Measurements from ENCODE around the gene ADAMTS13.
A peak's percentile ranks its signal among the peaks of the same experiment; 100 is the strongest.

Gene ADAMTS13

GRCh38 chr9:133472277-133472645 is 50.1 kb downstream of the ADAMTS13 start:
- DNase-seq (ENCODE audit: low read depth in 2 of 2) = no peak

GRCh38 chr9:133472753-133473378 is 50.7 kb downstream of the ADAMTS13 start:
- no peak for DNase-seq (ENCODE audit: low read depth in 2 of 2)

GRCh38 chr9:133473743-133474142 is 51.6 kb downstream of the ADAMTS13 start:
- DNase-seq (ENCODE audit: low read depth in 2 of 2) = no peak

DNA sequence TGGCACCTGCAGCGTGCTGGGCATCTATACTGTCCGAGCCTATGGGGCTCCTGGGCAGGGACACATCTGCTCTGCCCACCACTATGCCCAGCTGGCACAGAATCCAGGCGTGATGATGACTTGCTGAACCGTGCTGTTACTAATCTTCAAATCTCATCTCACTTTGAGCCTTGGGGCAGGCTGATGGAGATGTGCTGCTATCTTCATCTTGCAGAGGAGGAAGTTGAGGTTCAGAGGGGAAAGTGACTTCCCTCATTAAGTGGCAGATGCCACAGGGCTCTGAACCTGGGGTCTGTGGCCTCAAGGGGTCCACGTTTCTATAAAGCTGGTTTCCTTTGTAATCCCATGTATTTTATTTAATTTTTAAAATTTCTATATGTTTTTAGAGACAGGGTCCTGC is 52.0 kb downstream of the ADAMTS13 start:
- no peak for DNase-seq (ENCODE audit: low read depth in 2 of 2)

DNA sequence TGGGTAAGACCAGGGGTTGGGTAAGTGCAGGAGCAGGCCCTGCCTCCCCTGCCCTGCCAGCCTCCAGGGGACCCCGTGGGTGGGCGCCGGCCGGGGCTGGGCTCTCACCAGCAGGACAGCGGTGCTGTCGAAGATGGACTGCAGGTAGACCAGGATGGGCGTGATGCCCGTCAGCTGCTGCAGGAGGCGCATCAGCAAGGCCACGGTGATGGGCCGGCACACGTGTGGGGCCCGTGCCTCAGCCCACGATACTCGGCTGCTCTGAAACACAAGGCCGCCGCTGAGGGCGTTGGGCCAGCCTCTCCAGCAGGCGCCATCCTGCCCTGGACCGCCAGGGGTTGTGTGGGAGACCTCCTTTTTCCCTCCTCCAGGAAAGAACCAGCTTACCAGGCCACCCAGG is 52.7 kb downstream of the ADAMTS13 start:
- no peak for DNase-seq (ENCODE audit: low read depth in 2 of 2)

- DNase-seq (ENCODE audit: low read depth in 2 of 2) = no peak
Observed at GRCh38 chr9:133475292-133476012, 53.3 kb downstream of the ADAMTS13 start.

DNA sequence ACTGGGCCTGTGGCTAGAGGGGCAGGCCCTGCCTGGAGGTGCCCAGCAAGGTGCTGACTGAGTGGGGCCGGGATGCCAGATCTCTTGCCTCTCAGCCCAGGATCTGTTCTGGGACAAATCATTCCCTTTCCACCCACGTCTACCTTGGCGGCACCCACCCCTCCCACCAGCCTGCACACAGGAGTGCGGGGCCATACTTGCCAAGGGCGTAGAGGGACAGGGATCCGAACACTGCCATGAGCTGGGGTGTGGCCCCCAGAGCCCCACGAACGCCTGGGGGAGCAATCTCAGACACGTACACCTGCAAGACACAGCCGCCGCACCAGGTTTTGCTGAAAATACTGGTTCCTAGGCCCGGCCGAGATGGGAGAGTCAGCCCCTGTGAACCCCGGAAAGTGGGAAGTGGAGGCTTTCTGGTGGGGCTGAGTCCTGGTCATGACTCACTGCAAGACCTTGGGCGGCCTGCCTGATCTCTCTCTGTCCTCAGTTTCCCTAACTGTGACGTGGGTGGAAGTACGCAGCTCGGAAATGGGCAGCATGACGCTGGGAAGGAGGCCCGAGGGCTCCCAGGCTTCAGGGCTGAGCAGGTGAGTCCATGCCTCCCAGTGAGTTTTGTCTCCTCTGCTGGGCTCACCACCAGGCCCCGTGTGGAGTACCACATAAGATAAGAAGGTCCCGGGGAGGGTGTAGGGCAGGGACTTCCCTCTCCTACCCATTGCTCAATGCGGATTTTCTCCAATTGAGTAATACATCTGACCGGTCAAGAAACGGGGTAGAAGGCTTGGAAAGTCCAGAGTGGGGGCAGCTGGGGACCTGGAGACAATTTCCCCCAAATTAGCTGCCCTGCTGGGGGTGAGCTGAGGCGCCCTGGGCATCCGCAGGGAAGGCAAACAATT is 54.1 kb downstream of the ADAMTS13 start:
- DNase-seq (ENCODE audit: low read depth in 2 of 2) = no peak

- DNase-seq (ENCODE audit: low read depth in 2 of 2) = no peak
Observed at GRCh38 chr9:133476941-133477340, 54.8 kb downstream of the ADAMTS13 start.

GRCh38 chr9:133477461-133477860 is 55.3 kb downstream of the ADAMTS13 start:
- DNase-seq (ENCODE audit: low read depth in 2 of 2) = no peak

DNA sequence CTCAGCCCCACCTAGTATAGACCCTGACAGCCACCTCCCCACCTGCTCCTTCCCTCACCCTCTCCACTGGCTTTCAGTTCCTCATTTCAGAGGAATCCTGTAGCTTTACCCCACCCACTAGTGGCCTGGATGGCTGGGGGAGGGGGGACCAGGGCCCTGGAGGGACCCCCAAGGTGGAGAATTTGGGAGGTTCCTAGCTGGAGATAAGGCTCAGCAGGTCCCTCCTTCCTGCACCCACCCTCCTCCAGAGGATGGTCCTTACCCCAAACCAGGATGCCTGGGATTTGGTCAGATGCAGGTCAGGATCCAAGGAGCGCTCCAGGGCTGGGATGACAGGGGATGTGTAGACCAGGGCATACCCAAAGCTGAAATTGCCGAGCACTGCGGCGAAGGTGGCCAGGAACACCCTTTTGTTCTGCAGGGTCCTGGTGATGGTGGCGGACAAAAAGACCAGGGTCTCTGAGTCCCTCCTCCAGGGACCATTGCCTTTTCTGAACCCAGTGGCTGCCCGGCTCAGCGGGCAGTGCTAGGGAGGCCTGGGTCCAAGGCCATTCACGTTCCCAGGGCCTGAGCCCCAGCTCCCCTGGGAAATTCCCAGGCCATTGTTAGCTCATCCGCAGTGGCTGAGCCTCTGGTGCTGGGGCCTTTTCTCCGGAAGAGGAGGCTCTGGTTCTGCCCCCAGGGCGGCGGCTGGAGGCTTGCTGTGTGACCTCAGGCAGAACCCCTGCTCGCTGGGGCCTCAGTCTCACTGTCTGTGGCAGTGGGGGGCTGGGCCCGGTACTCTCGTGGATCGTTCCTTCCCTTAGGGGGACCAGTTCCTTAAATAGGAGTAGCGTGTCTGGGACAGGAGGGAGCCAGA is 56.1 kb downstream of the ADAMTS13 start:
- no peak for DNase-seq (ENCODE audit: low read depth in 2 of 2)

DNA sequence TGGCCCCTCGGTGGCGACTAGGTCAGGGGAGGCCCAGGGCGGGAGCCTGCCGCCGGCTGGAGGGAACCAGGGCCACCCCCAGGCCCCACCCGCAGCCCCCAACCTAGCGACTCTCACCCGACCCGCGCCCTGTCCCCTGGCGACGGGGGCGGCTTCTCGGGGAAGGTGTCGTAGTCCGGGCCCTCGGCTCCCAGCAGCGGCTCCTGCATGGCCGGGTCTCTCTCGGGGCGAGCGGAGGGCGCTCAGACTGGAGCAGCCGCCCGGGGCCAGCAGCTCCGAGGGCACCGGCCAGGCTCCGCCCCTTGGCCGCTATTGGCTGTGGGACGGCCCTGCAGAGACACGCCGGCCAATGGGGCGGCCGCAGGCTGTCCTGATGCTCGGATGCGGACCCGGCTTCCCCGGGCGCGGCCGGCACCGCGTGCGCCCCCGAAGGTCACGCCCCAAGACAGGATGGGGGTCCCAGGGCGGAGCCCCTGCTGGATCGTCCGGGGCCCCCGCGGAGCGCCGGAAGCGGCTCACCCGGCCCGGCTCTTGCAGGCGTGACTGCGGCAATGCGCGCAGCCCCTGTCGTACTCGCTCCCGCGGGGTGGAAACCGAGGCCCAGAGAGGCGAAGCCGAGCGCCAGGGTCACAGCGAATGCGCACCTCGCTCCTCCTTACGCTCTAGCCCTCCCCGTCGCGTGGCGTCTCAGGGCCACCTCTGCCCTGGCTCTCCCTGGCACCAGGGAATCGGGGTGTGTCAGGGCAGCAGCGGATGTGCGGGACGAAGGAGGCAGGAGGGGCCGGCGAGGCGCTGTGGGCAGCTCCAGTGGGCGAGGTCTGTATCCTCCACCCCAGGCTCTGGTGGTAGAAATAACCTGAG is 56.9 kb downstream of the ADAMTS13 start, which contains the start of gene SLC2A6:
TSS of gene SLC2A6 (minus strand) at position 249 of the 861 bp plus-strand sequence. CDS start at position 209, 40 bp downstream.
- DNase-seq (ENCODE audit: low read depth in 2 of 2) = peak; percentile 23 to 24

- DNase-seq (ENCODE audit: low read depth in 2 of 2) = no peak
Observed at GRCh38 chr9:133483611-133484010, 61.4 kb downstream of the ADAMTS13 start.

GRCh38 chr9:133484671-133485437 is 62.7 kb downstream of the ADAMTS13 start:
- no peak for DNase-seq (ENCODE audit: low read depth in 2 of 2)

- no peak for DNase-seq (ENCODE audit: low read depth in 2 of 2)
Observed at GRCh38 chr9:133485531-133486260, 63.5 kb downstream of the ADAMTS13 start.

GRCh38 chr9:133487331-133487725 is 65.2 kb downstream of the ADAMTS13 start:
- no peak for DNase-seq (ENCODE audit: low read depth in 2 of 2)

DNA sequence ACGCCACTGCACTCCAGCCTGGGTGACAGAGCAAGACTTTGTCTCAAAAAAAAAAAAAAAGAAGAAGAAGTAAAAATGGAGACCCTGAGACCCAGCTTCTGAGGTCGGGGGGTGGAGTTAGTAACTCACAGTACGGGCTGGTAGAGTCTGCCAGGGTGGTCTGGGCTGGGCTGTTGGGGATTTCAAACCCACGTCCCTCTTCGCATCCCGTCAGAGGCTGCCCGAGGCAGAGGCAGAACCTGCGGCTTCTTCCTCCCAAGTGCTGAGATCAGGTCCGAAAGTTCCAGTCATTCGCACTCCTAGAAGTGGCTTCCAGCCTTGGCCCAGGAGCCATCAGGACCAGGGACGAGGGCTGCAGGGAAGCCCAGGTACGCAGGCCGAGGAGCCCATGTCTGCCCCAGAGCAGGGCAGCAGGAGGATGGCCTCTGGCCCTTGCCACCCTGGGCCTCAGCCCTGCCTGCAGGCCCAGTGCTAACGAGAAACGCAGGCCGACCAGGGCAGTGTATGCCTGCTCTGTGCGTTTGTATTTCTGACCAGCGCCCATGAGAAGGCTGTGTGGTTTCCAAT is 66.6 kb downstream of the ADAMTS13 start:
- no peak for DNase-seq (ENCODE audit: low read depth in 2 of 2)

DNA sequence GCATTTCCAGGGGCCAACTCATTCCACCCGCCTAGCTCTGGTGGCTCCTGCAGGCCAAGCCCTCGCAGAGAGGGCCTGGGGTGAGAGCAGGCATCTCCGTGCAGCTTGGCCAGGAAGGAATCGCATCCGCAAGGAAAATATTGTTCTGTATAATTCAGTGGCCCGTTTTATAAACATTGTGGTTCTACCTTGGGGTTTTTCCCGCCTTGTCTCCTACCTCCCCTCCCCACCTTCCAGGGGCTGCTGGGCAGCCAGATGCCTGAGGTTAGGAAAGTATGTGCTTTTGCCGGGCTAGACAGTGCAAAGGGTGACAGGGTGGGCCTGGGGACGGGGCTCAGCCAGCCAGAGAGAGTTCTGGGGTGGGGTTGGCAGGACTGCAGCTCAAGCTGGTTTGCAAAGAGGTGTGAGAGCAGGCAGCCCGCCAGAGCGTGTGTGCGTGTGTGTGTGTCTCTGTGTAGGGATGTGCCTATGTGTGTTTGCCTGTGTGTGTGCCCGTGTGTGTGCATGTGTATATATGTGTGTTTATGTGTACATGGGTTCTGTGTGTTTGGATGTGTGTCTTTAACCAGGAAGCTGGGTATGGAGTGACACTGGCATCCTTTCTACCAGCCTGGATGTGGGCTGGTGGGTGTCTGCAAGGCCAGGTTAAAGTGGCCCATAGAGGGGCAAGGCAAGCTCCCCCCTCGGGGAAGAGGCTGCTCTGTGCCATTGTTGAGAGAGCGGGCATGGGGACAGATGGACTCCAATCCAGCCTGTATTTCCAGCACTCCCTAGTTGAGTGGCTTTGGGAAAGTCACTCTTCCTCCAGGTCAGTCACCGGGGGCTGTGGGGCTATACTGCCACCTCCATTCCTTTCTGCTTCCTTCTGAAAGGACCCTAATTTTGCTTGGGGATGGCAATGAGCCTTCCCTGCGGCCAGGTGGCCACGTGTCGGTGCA is 67.4 kb downstream of the ADAMTS13 start:
- no peak for DNase-seq (ENCODE audit: low read depth in 2 of 2)

Measured in fibroblast of skin of left biceps (primary cell).